Islet precursor cell (in vitro differentiated cells): Measurements from ENCODE around the gene S100A9.
A peak's percentile ranks its signal among the peaks of the same experiment; 100 is the strongest.
"Not testable (repeated sequence)": the region's sequence is repeated elsewhere in the genome, so short reads cannot be mapped to it uniquely, and the experiment has no call there.

Source experiments
- DNase-seq: peaks from one replicate; pipeline ENCODE4 v3.0.0-alpha.2; 2018

Gene S100A9

DNA sequence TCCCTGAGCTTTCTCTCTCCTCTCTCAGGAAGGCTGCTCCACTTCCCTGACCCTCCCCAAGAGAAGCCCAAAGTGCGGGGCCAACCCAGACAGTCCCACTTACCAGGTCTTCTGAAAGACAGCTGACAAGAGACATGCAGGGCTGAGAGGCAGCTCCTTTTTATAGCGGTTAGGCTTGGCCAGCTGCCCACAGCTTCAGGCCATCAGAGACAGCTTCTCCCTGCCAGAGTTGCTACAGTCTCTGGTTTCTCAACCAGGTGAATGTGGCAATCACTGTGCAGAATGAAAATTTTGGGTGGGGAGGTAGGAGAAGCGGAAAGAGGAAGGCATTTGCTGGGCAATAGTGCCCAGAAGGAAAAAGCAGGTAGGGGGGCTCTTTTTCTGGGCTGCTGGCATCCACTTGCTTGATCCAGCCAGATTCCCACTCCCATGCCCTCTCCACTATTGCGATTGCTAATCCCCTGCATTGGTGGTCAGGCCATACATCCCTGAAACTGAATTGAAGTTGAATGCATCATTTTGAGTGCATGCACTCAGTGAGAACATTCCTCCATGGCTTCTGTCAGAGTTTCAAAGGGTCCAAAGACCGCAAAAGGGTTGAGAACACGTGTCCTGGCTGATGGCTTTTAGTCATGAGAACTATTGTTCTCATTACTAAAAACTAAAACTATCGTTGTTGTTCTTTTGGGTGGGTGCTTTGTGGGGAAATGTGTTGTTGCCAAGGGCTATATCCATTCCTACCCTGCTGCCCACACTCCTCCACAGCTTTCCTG, 33.5 kb downstream of the S100A9 start, which contains the start of gene S100A8:
S100A8 (minus strand) TSS at position 136 of the 773 bp plus-strand sequence. CDS start 538 bp downstream, outside the sequence.
- peak; percentile 22 for DNase-seq

DNA sequence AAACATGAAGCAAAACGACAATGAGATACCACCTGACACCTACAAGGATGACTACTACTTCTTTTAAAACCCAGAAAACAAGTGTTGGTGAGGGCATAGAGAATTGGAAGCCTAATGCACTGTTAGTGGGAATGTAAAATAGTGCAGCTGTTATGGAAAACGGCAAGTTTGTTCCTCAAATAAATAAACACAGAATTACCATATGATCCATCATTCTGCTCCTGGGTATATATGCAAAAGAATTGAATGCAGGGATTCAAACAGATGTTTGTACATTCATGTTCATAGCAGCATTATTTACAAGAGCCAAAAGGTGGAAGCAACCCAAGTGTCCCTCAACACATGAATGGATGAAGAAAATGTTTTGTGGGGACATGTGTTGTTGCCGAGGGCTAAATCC, 34.6 kb downstream of the S100A9 start:
- DNase-seq, result no peak

DNA sequence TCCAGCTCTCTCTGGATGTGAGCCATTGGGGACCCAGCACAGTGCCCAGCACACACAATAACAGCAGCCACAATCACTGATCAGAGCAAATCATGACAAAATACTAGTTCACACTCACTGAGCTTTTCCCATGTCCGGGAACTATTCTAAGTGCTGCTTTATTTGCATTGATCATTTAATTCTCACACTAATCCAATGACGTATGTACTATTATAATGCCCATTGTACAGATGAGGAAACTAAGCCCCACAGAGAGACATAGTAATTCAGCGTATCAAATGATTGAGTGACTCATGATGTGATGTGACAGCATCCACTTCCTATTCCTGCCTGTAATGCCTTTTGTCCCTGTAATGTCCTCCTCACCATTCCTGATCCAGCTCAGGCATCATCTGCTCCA, 35.2 kb downstream of the S100A9 start:
- no peak for DNase-seq

DNA sequence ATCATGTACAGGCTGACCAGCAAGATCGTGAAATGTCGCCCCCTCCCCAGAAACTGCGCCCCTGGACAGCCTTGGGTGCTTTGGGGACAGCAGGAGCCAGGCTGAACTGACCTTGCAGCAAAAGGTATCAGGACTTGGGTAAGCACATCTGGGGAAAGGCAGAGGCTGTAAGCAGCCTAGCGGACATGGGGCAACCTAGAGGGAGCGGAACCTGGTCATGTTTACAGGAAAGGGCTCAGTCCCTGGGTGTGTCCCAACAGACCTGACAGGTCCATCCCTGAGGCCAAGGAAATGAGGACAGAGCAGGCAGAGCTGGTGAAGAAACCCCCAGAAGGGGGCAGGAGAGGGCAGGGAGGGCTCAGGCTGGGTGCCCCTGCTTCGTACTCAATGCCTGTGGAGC, 36.3 kb downstream of the S100A9 start:
- DNase-seq, result peak; percentile 60

DNA sequence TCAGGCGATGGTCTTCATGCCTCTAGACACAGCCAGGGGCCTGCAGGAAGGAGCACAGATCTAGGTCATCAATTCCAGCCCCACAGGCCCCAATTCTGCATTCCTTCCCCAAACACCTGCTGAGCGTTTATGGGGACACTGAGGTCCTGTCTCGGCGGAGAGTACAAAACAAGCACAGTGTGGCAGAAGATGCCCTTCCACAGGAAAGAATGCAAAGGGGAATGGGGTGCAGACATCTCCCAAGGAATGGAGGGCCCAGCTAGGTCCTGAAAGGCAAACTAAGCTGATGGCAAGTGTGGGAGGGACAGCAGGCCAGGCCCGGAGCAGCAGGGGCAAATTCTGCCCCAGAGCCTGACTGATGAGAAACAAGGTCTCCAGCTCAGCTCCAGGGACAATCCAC, 36.7 kb downstream of the S100A9 start:
- DNase-seq, result peak; percentile 34

DNA sequence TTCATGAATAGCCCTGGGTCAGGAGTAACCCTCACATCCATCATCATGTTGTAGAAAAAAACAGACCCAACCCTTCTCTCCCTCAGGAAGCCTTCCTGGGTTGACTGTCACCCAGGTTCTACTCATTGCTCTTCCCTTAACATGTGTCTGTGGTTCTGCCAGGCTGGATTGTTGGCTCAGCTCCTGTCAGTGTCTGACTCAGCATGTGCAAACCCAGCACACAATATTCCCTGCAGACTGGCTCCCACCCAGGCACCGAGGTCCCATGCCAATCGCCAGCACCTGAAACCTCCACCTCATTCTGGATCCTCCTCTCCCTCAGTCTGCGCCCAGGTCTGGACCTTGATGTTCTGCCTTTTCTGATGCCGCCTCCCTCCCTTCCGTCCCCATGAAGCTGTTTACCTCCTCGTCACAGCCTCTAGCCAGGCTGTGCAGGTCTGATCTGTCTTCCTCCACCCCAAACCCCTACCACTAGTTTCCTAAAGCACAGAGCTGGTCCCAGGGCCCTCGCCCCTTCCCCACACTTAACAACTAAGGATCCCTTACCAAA, 37.6 kb downstream of the S100A9 start:
- DNase-seq, result peak; percentile 43

DNA sequence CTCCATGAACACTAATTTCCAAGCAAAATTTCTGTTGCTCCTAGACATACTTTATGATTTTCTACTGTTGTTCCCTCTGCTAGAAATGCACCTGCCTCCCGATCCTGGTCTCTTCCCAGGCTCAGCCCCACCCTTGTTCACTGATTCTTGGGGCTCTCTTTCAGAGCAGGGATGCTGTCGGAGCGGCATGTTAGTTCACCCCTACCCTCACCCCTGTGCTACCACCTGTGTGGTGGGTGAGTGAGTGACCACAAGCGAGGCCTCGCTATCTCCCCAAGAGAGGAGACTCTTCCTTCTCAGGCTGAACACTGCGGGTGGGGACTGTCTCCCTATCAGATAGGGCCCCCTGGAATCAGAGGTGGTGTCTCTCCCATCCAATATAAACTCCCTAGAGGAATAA, 38.1 kb downstream of the S100A9 start:
- DNase-seq, result peak; percentile 35

DNA sequence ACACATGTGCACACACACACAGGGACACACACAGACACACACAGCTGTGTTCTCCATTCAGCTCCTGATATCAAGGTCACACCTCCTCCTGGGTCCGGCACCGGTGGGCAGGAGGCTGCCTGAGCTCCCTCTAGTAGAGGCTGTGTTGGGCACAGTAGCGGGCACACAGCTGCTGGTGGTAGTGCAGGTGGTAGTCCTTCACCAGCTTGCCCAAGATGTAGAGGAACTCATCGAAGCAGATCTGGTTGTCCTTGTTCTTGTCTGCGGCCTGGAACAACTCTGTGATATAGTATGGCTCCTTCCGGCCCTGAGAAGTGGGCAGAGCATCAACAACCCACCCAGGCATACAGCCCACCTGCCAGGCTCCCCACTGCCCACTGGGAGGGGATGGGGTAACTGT, 38.8 kb downstream of the S100A9 start:
- peak; percentile 39 for DNase-seq

DNA sequence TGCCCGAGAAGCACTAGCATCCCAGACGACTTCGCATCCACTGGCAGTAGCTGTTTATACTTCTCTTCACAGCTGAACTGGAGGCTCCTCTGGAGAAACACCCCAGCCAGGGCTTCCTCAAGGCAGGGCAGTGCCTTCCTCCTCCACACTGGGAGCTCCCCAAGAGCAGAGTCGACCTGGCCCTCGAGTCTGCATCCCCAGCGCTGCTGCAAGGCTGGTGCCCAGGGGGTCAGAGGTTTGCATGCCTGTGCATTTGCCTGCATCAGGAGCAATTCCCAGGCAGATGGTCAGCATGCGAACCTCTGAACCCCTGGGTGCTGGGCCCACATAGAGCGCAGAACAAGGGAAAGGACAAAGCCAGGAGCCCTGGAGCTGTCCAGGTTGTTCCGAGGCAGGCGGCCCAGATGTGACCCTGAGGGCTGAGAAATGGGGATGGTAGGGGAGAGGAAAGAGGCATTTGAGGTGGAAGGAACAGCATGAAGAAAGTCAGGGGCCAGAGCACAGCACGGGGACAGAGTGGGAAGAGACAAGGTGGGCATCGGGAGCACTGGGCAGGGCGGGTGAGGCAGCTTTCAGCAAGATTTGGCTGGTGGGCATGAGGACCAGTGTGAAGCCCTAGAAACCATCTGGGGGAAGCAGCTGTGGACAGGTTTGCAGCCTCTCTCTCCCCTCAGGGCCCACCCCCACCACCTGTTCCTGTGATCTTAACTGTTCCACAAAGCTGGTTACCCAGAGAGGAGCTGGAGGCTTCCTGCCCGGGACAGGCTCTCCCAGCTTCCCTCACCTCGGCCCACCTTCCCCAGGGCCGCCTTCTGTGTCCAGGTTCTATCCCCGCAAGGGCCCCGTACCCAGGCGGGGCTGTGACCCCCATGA, 39.6 kb downstream of the S100A9 start:
- peak; percentile 50 for DNase-seq

DNA sequence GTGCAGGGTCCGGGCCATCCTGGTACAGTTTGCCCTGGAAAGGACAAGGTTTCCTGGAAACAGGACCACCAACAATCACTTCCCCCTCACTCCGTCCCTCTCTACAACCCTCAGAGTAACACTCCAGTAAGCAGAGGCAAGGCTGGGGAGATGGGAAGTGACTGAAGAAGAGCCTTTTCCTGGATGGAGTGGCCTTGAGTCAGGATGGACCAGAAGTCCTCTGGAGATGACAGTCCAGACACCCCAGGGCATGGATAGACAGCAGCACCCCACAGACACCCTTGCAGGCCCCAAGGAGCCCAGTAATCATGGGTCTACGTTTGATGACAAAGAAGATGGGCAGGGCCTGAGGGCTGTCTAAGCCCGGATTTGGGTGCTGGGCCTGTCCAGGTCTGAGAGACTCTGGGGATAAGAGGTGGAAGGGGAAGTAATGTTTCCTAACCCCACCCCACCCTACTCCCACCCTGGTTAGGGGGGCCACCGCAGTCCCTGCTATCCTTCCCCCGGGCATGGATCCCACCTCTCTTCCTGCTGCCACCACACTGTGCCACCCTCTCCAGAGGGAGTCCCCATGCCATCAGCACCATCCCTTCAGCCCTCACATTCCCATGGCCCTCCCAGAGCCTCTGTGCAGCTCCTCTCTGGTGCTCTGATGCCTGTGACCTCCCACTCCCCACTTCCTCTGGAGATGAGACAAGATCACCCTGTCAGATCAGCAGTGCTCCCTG, 40.4 kb downstream of the S100A9 start:
- peak; percentile 35 for DNase-seq

DNA sequence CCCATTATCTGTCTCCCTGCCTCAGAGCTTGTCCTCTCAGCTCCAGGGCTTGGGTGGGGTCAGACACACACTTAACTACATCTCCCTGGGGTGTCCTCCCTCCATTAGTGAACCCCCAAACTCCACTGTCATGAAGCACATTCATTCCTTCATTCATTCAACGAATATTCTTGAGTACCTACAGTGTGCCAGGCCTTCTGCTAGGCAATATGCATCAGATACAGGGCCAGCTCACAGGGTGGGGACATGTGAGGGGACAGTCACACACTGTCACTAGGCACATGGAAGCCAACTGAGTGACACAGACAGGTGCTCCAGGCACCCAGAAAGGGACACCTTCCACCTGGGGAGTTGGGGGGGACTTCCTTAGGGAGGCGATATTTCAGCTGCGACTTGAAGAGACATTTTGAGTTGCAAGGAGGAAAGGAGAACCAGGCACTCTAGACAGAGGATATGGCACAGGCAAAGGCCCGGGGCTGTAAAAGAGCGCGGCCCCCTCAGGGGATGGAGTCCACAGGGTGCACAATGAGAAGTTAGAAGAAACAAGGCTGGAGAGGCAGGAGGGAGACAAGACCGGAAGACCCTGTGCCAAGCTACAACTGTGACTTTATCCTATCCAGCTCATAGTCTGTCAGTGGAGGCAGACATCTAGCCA, 41.9 kb downstream of the S100A9 start:
- peak; percentile 35 for DNase-seq

DNA sequence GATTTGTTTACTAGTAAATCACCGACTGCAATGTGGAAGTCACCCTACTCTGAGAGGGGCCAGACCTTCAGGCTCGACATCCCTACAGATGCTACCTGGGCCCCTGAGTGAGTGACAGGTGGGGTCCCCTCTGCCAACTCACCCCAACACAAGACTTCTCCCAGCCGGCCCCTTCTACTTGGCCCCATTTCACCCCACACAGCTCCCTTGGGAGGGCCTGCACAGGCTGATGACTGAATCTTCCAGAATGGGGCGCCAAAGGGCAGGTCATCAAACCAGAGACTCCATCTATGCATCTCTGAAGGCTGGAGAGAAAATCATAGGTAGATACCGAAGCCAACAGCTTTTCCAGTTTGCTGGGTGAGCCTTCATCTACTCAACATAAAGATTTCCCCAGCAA, 42.6 kb downstream of the S100A9 start:
- peak; percentile 50 for DNase-seq

DNA sequence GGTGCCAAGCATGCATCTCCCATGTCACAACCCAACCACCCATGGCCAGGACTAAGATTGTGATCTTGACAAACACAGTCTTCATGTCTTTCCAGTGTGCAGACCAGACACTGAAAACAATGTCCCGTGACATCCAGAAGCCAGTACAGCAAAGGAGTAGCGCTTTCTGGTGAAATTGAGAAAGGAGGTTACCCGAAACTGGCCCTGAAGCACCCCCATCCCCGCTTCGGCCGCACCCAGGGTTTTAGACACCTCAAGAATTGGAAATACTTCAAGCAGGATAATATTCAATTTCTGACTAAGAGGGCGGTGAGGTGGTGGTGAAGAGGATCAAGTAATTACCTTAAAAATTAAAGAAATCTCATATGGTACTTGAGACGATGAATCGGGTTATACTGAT, 43.8 kb downstream of the S100A9 start:
- no peak for DNase-seq

DNA sequence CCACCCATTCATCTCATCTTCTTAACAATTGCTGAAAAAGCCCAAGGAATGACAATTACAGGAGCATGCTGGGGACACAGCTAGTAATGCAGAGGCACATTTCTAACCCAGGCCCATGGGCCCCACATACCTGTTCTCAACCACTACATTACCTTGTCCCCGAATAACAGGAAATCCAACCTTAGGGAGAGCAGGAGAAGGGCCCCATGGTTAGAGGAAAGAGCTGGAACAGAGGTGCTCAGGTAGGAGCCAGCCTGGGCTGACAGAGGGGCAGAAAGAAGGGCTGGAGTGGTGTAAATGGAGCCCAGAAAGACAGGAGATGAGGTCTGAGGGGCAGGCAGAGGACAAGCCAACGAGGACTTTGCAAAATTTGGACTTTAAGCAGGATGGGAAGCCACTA, 44.6 kb downstream of the S100A9 start:
- DNase-seq, result no peak

DNA sequence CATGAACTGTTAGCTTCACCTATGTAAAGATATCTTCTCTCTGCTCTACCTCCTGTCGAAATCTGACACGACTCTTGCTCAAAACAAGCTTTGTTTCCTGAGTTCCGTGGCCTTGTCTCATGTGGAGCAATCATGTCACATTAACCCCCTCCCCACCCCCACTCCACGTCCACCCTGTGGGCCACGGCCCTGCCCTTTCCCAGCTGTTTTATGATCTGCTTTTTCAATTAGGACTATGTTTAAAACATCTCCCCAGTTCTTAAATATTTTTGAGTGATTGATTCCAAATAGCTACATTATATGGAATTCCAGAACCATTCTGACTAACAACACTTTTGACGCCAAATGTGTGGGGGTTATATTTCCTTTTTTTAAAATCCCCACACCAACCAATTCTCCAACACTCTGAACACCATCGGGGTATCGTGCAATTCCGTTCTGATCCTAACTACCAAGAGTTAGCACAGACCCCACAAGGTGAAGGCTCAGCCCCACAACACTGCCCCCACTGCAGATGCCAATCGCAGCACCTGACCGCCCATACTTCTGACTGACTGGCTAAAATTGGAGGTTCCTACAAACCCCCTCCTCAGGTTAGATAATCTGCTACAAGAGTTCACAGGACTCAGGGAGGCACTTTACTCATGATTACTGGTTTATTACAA, 45.9 kb downstream of the S100A9 start:
- no peak for DNase-seq

DNA sequence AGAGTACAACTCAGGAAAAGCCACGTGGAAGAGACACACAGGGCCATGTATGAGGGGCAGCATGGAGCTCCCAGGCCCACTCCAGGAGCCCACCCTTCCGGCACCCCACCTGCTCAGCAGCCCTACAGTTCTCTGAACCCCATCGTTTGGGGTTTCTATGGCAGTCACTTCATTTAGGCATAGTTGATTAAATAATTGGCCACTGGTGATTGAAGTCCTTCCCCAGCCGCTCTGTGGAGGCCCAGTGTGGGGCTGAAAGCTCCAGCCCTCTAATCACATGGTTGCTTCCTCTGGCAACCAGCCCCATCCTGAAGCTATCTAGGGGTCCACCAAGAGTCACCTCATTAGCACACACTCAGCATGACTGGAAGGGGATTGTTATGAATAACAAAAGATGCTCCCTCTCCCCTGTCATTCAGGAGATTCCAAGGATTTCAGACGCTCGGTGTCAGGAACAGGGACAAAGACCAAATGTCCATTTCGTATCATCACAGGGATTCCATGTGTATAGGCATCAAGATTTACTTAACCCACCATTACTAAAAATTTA, 46.5 kb downstream of the S100A9 start:
- no peak for DNase-seq

DNA sequence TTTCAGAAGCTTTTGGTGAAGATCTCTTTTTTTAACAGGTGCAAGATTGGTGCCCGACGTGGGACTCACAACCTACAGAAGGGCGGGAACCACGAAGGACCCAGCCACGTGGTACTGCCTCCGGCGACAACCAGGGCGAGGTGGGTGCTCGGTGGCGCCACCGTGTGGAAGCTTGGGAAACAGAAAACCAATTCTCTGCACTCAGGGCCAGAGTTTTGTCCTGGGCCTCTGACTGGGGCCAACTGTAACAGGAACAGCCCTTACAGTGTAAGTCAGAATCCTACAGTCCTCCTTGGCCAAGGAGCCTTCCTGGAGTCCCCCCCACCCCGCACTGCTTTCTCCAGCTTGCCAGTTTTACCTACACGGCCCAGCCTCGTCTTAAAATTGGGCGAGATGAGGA, 47.1 kb downstream of the S100A9 start:
- DNase-seq, result peak; percentile 53

DNA sequence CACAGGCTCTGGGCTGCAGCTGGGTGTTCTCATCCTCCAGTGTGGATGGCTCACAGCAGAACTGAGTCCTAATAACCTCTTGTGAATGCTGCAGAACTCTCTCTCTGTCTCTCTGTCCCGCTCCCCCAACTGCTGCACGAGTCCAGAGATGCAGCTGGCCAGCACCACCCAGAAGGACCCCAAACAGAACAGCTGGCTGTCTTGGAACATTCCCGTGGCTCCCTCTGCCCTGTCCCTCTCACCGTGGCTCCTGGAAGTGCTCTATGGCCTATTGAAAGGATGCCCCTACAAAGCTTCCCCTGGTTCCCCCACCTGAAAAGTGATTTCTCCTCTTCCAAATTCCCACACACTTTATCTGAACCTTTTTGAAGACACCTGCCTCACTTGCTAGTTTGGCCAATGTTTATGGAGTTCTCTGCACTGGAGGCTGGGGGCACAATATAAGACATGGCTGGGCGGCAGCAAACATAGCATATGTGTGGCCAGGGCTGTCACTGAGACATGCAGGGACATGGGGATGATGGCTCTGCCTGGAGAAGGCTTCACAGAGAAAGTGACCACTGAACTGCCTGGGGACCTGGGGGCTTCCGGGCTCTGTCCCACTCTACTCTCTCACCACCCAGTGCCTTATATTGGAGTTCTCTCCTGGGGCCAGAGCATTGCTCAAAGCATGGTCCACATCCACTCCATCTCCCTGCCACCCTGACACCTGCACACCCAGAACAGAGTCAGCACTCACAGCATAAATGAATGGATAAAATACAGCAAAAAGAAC, 48.4 kb downstream of the S100A9 start:
- not testable (repeated sequence) for DNase-seq

DNA sequence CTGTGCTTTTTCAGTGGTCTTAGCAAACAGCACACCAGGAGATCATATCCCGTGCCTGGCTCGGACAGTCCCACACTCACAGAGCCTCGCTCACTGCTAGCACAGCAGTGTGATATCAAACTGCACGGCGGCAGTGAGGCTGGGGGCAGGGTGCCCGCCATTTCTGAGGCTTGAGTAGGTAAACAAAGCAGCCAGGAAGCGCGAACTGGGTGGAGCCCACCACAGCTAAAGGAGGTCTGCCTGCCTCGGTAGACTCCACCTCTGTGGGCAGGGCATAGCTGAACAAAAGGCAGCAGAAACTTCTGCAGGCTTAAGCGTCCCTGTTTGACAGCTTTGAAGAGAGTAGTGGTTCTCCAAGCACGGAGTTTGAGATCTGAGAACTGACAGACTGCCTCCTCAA, 49.6 kb downstream of the S100A9 start:
- not testable (repeated sequence) for DNase-seq
